T-helper 2 cell treated with Interferon-gamma antibody and Interleukin-4, amounts not matched to agents 100 ng/mL and 5 ng/mL, for 36 hours (primary cell): ENCODE measurements around the gene RNF44. TPM values are rescaled to one million over a fixed set of nuclear protein-coding genes. Genes with fewer than 3 reads are reported as not detected.

Source experiments
- intact Hi-C: fragments of 100-400 bp; cut with micrococcal nuclease; formaldehyde crosslinking; loops from one replicate; pipeline ENCODE4 v1.15.1; 2023
- total RNA-seq: library from RNA; stranded (reverse); gene quantifications from 2 replicates; pipeline ENCODE4 v1.2.3, GENCODE V29; 2022

RNF44 gene
- total RNA-seq, 1 donor from 2014 or later: 105 TPM

DNA sequence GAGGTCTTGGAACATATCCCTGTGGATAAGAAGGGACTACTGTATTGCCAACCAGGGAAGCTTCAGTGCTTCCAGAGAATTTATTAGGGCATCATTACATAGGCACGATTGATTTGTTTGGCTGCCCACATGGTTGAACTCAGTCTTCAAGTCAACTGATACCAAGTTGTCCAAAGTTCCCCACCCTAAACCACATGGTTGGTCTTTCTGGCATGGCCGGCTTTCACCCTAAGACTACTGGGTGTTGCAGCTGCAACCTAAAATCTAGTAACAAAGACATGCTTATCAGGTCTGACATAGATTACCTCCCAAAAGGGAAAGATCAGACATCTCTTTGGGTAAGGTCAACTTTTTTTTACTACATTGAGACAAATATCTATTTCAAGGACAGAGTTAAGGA is 52.0 kb downstream of the RNF44 start:
- intact Hi-C loops: no loop called here

DNA sequence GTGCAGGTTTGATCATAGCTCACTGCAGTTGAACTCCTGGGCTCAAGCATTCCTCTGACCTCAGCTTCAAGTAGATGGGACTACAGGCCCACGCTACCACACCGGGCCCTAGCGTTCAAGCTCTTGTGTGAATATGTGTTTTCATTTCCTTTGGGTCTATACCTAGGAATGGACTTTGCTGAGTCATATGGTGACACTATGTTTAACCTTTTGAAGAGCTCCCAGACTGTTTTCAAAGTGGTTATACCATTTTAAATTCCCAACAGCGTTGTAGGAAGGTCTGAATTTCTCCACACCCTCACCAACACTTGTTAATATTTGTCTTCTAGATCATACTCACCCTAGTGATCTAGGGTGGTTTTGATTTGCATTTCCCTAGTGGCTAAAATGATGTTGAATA is 55.5 kb downstream of the RNF44 start:
- intact Hi-C loops: no loop called here

Other genes starting within 250 kb of the RNF44 start
- 46.4 and 50.0 TPM in 2 replicates for gene KIAA1191, start 175.6 kb downstream of the RNF44 start, total RNA-seq
- 6.4 and 6.5 TPM in 2 replicates for gene ARL10, start 171.9 kb downstream of the RNF44 start, total RNA-seq
- 40.2 and 47.8 TPM in 2 replicates for gene NOP16, start 148.8 kb downstream of the RNF44 start, total RNA-seq
- 105 and 111 TPM in 2 replicates for gene HIGD2A, start 148.7 kb downstream of the RNF44 start, total RNA-seq
- 63.9 and 71.9 TPM in 2 replicates for gene CLTB, start 120.9 kb downstream of the RNF44 start, total RNA-seq
- 39.2 and 42.5 TPM in 2 replicates for gene FAF2, start 89.0 kb downstream of the RNF44 start, total RNA-seq
- 1.1 and 1.7 TPM in 2 replicates for gene CDHR2, start 11.9 kb upstream of the RNF44 start, total RNA-seq
- 2.1 and 2.4 TPM in 2 replicates for gene GPRIN1, start 72.8 kb upstream of the RNF44 start, total RNA-seq
- gene SNCB, start 93.1 kb upstream of the RNF44 start, total RNA-seq: not detected in 2 replicates
- gene EIF4E1B, start 93.3 kb upstream of the RNF44 start, total RNA-seq: not detected in 2 replicates
- gene TSPAN17, start 110.1 kb upstream of the RNF44 start, total RNA-seq: 39.8 and 42.8 TPM in 2 replicates